Tibial nerve (tissue), 4 donors: ENCODE data around the gene CACNA2D2.

Experiments
- EP300 ChIP-seq, 2 donors: sonication (generic); formaldehyde crosslinking; IDR thresholded peaks; one replicate each; pipeline ENCODE4 v1.6.1; 2017; ENCODE audit warnings: antibody characterized with exemption in 2 of 2, mild to moderate bottlenecking in 1 of 2
- TF ChIP-seq, protein P1 (sequence below), 5 experiments: fragments of 200-600 bp in 3 of 5; fragments of 450-650 bp in 2 of 5; sonication (generic) in 3 of 5; IDR thresholded peaks; one replicate each; pipeline ENCODE4 v1.5.1; 2016 to 2019; ENCODE audit warnings: antibody characterized with exemption in 5 of 5, mild to moderate bottlenecking in 3 of 5, moderate library complexity in 2 of 5

DNA sequence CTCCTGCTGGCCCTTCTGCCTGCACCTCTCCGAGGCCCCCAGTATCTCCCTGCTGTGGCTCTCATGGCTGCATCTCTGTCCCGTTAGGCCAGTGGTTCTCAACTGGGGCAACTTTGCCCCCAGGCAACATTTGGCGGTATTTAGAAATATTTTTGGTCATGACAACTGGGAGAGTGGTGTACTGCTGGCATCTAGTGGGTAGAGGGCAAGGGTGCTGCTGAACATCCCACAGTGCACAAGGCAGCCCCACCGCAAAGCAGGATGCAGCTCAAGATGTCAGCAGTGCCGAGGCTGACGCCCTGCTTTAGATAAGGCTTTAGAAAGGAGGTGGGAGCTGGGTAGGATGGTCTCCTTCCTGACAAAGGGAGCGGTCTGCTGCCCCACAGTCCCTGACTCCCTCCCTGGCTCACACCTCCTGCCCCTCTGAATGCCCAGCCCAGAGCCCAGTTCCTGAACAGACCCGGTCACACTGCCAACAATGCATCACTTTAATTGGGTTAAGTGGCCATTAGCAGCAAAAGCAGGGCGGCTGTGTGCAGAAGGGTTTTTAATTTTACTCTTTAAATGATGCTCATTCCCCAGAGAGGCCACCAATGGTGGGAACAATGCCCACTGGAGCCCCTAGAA lies 75.3 kb downstream of the CACNA2D2 start:
- TF ChIP-seq, protein P1, sequence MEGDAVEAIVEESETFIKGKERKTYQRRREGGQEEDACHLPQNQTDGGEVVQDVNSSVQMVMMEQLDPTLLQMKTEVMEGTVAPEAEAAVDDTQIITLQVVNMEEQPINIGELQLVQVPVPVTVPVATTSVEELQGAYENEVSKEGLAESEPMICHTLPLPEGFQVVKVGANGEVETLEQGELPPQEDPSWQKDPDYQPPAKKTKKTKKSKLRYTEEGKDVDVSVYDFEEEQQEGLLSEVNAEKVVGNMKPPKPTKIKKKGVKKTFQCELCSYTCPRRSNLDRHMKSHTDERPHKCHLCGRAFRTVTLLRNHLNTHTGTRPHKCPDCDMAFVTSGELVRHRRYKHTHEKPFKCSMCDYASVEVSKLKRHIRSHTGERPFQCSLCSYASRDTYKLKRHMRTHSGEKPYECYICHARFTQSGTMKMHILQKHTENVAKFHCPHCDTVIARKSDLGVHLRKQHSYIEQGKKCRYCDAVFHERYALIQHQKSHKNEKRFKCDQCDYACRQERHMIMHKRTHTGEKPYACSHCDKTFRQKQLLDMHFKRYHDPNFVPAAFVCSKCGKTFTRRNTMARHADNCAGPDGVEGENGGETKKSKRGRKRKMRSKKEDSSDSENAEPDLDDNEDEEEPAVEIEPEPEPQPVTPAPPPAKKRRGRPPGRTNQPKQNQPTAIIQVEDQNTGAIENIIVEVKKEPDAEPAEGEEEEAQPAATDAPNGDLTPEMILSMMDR (IDR thresholded peaks at IDR 0.05): no peak
- no peak for TF ChIP-seq EP300 (IDR thresholded peaks at IDR 0.05)
